GM12864 (cell line): ENCODE data around the gene CYP2U1.

Experiments used
- DNase-seq: peaks from one replicate; pipeline ENCODE4 v3.0.0-alpha.2; 2011; ENCODE audit warnings: low read depth
- H3K4me3 ChIP-seq: 2 replicates; pipeline ENCODE4 v1.5.1; 2011; ENCODE audit warnings: mild to moderate bottlenecking, low read depth, low read length, control low read depth
- TF ChIP-seq, protein P1 (sequence below): IDR thresholded peaks from 2 replicates; pipeline ENCODE4 v1.5.1; 2011; ENCODE audit warnings: low read depth, mild to moderate bottlenecking, moderate library complexity, low read length, control low read depth, inconsistent platforms; ENCODE audit errors: missing control alignments

Gene CYP2U1

DNA sequence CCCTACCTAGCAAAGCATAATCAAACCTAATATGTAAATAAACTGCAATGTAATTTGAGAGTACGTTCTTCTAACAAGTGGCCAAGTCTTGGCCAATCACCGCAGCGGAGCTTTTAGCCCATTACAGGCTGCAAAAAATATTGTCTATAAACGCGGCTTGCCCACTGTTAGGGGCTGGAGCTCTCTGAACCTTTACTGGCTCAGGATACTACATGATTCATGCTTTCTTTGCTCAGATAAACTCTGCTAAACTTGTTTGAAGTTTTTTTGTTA, 57.4 kb downstream of the CYP2U1 start:
- no peak for DNase-seq
- H3K4me3 ChIP-seq = no peak overlapping the region; the same call in 1 of the 2 replicates

DNA sequence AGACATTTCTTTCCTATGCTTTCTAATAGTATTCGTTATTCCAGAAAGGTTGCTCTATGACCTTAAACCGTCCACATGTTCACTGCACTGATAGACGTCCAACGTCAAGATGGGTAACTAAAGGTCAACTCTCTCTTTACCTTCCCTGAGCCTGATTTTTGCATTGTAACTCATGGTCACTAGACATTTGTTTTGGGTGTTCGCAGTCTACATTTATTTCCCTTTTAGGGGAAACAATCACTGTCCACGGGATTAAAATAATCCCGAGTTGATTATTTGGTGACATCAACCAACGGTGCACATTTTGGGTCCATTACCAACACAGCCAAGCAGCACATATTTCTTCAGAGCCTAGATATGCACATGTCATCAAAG, 57.8 kb downstream of the CYP2U1 start:
- TF ChIP-seq, protein P1, sequence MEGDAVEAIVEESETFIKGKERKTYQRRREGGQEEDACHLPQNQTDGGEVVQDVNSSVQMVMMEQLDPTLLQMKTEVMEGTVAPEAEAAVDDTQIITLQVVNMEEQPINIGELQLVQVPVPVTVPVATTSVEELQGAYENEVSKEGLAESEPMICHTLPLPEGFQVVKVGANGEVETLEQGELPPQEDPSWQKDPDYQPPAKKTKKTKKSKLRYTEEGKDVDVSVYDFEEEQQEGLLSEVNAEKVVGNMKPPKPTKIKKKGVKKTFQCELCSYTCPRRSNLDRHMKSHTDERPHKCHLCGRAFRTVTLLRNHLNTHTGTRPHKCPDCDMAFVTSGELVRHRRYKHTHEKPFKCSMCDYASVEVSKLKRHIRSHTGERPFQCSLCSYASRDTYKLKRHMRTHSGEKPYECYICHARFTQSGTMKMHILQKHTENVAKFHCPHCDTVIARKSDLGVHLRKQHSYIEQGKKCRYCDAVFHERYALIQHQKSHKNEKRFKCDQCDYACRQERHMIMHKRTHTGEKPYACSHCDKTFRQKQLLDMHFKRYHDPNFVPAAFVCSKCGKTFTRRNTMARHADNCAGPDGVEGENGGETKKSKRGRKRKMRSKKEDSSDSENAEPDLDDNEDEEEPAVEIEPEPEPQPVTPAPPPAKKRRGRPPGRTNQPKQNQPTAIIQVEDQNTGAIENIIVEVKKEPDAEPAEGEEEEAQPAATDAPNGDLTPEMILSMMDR = no peak
- DNase-seq = no peak
- H3K4me3 ChIP-seq = peak overlapping the region; percentile 98

More for the DNA sequence above, 57.4 kb downstream of the CYP2U1 start:
- TF ChIP-seq, protein P1 = no peak

DNA sequence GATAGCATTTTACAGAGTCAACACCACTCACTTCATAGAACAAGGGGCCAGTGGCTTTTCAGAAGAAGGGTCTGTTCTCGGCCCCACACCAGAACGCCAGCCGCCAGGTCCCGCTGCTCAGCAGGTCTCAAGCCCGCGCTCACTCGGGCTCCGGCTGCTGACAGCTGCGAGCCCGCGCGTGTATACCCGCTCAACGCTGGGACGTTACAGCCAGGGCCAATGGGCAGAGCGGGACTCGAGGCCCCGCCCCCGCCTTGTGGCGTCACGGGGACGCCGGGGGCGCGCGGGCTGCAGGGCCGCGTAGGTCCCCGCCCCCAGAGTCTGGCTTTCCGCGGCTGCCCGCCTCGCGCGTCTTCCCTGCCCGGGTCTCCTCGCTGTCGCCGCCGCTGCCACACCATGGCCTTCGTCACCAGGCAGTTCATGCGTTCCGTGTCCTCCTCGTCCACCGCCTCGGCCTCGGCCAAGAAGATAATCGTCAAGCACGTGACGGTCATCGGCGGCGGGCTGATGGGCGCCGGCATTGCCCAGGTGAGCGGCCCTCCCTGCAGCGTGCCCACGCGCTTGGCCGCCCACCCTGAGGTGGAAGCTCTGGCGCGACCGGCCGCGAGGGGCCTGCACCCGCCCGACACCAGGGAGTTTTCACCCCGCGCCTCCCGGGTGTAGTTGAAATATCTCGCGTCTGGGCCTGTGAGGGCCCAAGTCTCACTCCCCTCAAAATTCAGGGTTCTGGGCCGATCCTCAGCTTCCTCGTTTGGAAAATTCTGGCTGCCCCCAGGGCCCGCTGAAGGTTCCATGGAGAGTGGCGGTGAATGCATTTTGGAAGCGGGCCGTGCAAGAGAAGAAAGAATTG, 58.4 kb downstream of the CYP2U1 start, which contains the start of gene HADH:
TSS of gene HADH (plus strand) at position 353 of the 850 bp plus-strand sequence. CDS start at position 397, 44 bp downstream.
- peak; percentile 68 for DNase-seq
- peak within 1 kb of the TSS; percentile 98 for H3K4me3 ChIP-seq
- TF ChIP-seq, protein P1 = no peak

DNA sequence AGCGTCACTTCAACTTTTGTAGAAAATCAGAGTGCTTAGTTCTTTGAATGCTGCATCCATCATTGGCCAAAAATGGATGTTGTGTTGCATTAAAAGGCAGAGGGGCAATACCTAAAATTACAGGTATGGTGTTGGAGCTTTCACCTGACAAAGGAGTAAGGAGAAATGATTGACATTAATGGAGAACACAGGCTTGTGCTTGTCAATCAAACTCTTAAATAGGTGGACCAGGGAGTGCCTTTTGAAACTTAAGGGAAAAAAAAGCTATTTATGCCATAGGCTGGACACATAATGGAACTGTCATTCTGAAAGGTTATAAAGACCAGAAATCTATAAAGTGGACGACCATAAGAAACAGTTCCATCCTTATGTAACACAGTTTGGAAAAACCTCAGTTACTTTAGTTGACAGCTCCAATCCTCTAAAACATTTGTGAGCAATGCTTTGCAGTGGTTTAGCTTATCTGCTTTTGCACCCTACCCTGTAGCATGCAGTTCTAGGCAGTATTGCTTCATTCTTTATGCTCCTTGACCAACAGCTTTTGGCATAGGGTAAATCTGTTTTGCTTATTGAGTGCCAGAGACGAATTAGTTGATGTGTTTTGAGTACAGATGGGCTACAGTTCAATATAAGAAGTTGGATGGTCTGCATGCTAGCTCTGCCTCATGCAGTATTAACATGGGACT, 60.7 kb downstream of the CYP2U1 start:
- peak overlapping the region; percentile 98; the same call in 1 of the 2 replicates for H3K4me3 ChIP-seq
- DNase-seq = no peak
- TF ChIP-seq, protein P1 = no peak

DNA sequence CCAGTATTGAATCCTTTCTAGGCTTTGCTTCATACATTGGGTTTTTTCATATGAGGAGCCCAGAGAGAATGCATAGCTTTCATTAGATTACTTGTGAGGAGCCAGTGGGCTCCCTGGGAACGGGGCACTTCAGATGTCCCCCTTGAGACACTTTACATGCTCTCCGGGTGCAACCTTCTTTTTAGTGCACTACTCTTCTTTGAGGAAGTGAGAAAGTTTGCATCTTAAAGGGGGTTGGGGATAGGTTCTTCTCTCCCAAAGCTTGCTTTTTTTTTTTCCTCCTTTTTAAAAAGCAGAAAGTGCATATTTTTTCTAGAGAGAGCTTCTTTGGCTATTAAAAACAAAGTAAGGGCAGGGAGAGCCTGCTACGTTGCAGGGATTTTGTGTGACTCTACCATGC, 62.6 kb downstream of the CYP2U1 start:
- TF ChIP-seq, protein P1 = no peak
- DNase-seq = no peak
- H3K4me3 ChIP-seq = no peak overlapping the region

DNA sequence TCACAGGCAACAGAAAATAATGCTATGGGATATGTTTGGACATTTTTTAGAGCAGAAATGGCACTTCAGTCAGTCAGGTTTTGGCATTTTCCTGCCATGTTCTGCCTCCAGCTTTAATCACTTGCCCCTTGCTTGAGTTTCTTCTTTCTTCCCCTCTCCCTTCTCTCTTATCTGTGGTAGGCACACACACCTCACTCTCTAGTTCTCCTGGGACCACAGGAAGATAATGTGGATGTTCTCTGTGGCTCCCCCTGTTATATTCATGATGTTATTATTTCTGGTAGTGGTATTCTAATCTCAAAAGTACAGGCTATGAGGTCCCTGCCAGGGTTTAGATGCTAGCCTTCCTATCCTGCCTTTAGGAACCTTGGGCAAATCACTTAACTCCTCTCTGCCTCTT, 63.5 kb downstream of the CYP2U1 start:
- DNase-seq = no peak
- no peak overlapping the region for H3K4me3 ChIP-seq
- TF ChIP-seq, protein P1 = no peak
